Endothelial cell of umbilical vein (primary cell): ENCODE measurements around the gene OPCML.

Experiments
- EZH2 ChIP-seq: IDR thresholded peaks from 2 replicates; pipeline ENCODE4 v1.6.1; 2012; ENCODE audit warnings: borderline replicate concordance, low read depth, mild to moderate bottlenecking, moderate library complexity, low read length, inconsistent platforms; ENCODE audit not compliant: severe bottlenecking
- FOS ChIP-seq: IDR thresholded peaks from 2 replicates; pipeline ENCODE4 v1.6.1; 2011; ENCODE audit warnings: mild to moderate bottlenecking, low read length, moderate library complexity, borderline replicate concordance; ENCODE audit not compliant: insufficient read depth
- GATA2 ChIP-seq: IDR thresholded peaks from 2 replicates; pipeline ENCODE4 v1.7.0; 2011; ENCODE audit warnings: low read depth, mild to moderate bottlenecking, moderate library complexity, mixed read lengths, low read length; ENCODE audit not compliant: insufficient read length, insufficient read depth
- MYC ChIP-seq: IDR thresholded peaks from one replicate; pipeline ENCODE4 v1.6.1; 2011; ENCODE audit warnings: mild to moderate bottlenecking, low read depth, low read length
- POLR2A ChIP-seq: IDR thresholded peaks from 2 replicates; pipeline ENCODE4 v1.6.1; 2012; ENCODE audit warnings: low read depth, mild to moderate bottlenecking, control low read depth, low read length
- POLR2AphosphoS5 ChIP-seq: IDR thresholded peaks from 2 replicates; pipeline ENCODE4 v1.6.1; 2012; ENCODE audit warnings: low read depth, mild to moderate bottlenecking, control low read depth, low read length, moderate library complexity; ENCODE audit not compliant: insufficient read depth
- TF ChIP-seq, protein P1 (sequence below), 2 donors: IDR thresholded peaks; 1 replicate in 1 of 2; 2 replicates in 1 of 2; pipeline ENCODE4 v1.5.1; 2011; ENCODE audit warnings: low read length in 2 of 2, mild to moderate bottlenecking in 2 of 2, moderate library complexity in 2 of 2, control low read depth in 1 of 2, inconsistent platforms in 1 of 2, low read depth in 1 of 2; ENCODE audit not compliant: insufficient read depth in 1 of 2; ENCODE audit errors: extremely low read depth in 1 of 2
- TF ChIP-seq, protein P2 (sequence below): IDR thresholded peaks from 2 replicates; pipeline ENCODE4 v1.6.1; 2011; ENCODE audit not compliant: insufficient read depth, insufficient read length

DNA sequence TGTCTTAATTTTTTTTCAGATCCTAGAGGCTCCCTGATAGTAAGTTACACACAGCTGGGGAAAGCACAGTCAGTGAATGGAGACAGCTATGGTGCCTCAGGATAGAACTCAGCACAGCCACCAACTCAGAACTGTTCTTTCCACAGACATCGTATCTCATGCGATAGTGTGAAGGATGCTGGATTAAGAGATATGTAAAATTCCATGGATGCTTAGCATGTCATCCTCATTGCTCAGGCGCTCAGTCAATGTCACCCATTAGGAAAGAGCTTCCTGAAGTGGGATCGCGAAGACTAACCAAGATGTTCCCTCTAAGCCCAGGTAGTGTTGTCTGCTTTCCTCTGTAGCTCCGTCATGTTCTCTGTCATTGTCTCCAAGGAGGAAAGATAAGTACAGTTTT lies 1000.4 kb downstream of the OPCML start:
- TF ChIP-seq, protein P1, sequence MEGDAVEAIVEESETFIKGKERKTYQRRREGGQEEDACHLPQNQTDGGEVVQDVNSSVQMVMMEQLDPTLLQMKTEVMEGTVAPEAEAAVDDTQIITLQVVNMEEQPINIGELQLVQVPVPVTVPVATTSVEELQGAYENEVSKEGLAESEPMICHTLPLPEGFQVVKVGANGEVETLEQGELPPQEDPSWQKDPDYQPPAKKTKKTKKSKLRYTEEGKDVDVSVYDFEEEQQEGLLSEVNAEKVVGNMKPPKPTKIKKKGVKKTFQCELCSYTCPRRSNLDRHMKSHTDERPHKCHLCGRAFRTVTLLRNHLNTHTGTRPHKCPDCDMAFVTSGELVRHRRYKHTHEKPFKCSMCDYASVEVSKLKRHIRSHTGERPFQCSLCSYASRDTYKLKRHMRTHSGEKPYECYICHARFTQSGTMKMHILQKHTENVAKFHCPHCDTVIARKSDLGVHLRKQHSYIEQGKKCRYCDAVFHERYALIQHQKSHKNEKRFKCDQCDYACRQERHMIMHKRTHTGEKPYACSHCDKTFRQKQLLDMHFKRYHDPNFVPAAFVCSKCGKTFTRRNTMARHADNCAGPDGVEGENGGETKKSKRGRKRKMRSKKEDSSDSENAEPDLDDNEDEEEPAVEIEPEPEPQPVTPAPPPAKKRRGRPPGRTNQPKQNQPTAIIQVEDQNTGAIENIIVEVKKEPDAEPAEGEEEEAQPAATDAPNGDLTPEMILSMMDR (IDR thresholded peaks at IDR 0.05; ENCODE audit: extremely low read depth in 1 of 2, insufficient read depth in 1 of 2, low read depth in 1 of 2, low read length in 2 of 2): no peak
- TF ChIP-seq POLR2AphosphoS5 (no peak), MYC (no peak), POLR2A (no peak), EZH2 (no peak), GATA2 (no peak), FOS (no peak)
- TF ChIP-seq, protein P2, sequence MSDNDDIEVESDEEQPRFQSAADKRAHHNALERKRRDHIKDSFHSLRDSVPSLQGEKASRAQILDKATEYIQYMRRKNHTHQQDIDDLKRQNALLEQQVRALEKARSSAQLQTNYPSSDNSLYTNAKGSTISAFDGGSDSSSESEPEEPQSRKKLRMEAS: no peak
